GM23248 (cell line): ENCODE measurements around the gene ERAL1. TPM values are rescaled to one million over a fixed set of nuclear protein-coding genes. Genes with fewer than 3 reads are reported as not detected.
A peak's percentile ranks its signal among the peaks of the same experiment; 100 is the strongest.

Experiments used
- DNase-seq: peaks from one replicate; pipeline ENCODE4 v3.0.0-alpha.2; 2015
- H2AFZ ChIP-seq: fragments of 200-600 bp; sonication (generic); 2 replicates; pipeline ENCODE4 v1.6.1; 2016; ENCODE audit warnings: antibody characterized with exemption
- H3F3A ChIP-seq: fragments of 200-600 bp; sonication (generic); 2 replicates; pipeline ENCODE4 v1.6.1; 2016; ENCODE audit warnings: mild to moderate bottlenecking, antibody characterized with exemption, mixed run types; ENCODE audit not compliant: insufficient read depth
- H3K27ac ChIP-seq: fragments of 200-600 bp; sonication (generic); 2 replicates; pipeline ENCODE4 v1.5.1; 2016; ENCODE audit warnings: mild to moderate bottlenecking
- H3K27me3 ChIP-seq: fragments of 200-600 bp; sonication (generic); replicated peaks from 2 replicates; pipeline ENCODE4 v1.6.1; 2016; ENCODE audit warnings: mild to moderate bottlenecking; ENCODE audit not compliant: insufficient read depth
- H3K36me3 ChIP-seq: fragments of 200-600 bp; sonication (generic); 2 replicates; pipeline ENCODE4 v1.6.1; 2016; ENCODE audit warnings: low read depth, mild to moderate bottlenecking
- H3K4me1 ChIP-seq: fragments of 200-600 bp; sonication (generic); 2 replicates; pipeline ENCODE4 v1.6.1; 2016; ENCODE audit warnings: mild to moderate bottlenecking; ENCODE audit not compliant: insufficient read depth
- H3K4me2 ChIP-seq: fragments of 200-600 bp; sonication (generic); one replicate; pipeline ENCODE4 v1.6.1; 2016; ENCODE audit warnings: mild to moderate bottlenecking; ENCODE audit not compliant: unreplicated experiment
- H3K4me3 ChIP-seq: fragments of 200-600 bp; sonication (generic); 2 replicates; pipeline ENCODE4 v1.5.1; 2016; ENCODE audit warnings: mild to moderate bottlenecking
- H3K79me2 ChIP-seq: fragments of 200-600 bp; sonication (generic); 2 replicates; pipeline ENCODE4 v1.6.1; 2016; ENCODE audit warnings: mild to moderate bottlenecking; ENCODE audit not compliant: insufficient read depth
- H3K9ac ChIP-seq: fragments of 200-600 bp; sonication (generic); 2 replicates; pipeline ENCODE4 v1.6.1; 2016; ENCODE audit warnings: mild to moderate bottlenecking
- H3K9me2 ChIP-seq: fragments of 200-600 bp; sonication (generic); 2 replicates; pipeline ENCODE4 v1.6.1; 2016; ENCODE audit warnings: mixed run types, mild to moderate bottlenecking, moderate library complexity; ENCODE audit not compliant: insufficient read depth
- H3K9me3 ChIP-seq: fragments of 200-600 bp; sonication (generic); one replicate; pipeline ENCODE4 v1.6.1; 2017; ENCODE audit warnings: low read depth
- H4K20me1 ChIP-seq: fragments of 200-600 bp; sonication (generic); 2 replicates; pipeline ENCODE4 v1.6.0; 2016; ENCODE audit not compliant: insufficient read depth
- EZH2 ChIP-seq: fragments of 200-600 bp; sonication (generic); IDR thresholded peaks from 2 replicates; pipeline ENCODE4 v1.6.1; 2018; ENCODE audit warnings: antibody characterized with exemption, mild to moderate bottlenecking; ENCODE audit not compliant: insufficient read depth, poor library complexity, severe bottlenecking
- EZH2phosphoT487 ChIP-seq: fragments of 200-600 bp; sonication (generic); IDR thresholded peaks from 2 replicates; pipeline ENCODE4 v1.6.1; 2018; ENCODE audit warnings: antibody characterized with exemption, moderate library complexity, mild to moderate bottlenecking, low read depth; ENCODE audit not compliant: insufficient read depth
- WGBS, 2 experiments: methylation state at CpG; one replicate each; pipeline ENCODE4 v1.1.6; 2015 to 2017; ENCODE audit warnings: low lambda C conversion rate in 2 of 2, low coverage in 1 of 2; ENCODE audit errors: missing lambda C conversion rate in 2 of 2; 5-methylcytosine and 5-hydroxymethylcytosine counted together
- in situ Hi-C: fragments of 300-500 bp; cut with MboI; formaldehyde crosslinking; loops from 2 replicates; pipeline ENCODE4 v1.15.0; 2020
- polyA plus RNA-seq: library from polyadenylated mRNA; unstranded; fragments of >200 nt; fragmentation: Nextera tagmentation; extraction: Ambion mirVana; gene quantifications from 2 replicates; pipeline ENCODE4 v1.2.1, GENCODE V29; 2016
- total RNA-seq: library from RNA; depleted of rRNA; stranded (reverse); fragments of >200 nt; shearing (Covaris generic); gene quantifications from 2 replicates; pipeline ENCODE4 v1.2.3, GENCODE V29; 2014

Gene ERAL1
- total and polyA plus RNA-seq, 2 experiments from 2014 or later = 40.2 to 60.0 TPM

DNA sequence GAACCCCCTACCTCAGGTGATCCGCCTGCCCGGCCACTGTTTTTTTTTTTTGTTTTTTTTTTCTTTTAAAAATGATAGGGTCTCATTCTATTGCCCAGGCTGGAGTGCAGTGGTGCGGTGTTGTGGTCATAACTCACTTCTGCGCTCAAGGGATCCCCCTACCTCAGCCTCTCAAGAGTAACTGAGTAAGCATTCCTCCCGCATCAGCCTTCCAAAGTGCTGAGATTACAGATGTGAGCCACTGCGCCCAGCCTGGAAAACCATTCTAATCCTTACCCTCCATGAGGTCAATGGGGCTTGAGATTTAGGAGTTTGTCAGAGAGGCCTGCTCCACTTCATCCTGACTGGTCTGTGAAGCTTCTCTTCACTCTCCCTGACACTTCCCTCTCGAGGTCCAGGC lies 12.5 kb downstream of the ERAL1 start:
- H3K9ac ChIP-seq = no peak overlapping the region
- H3K9me2 ChIP-seq = no peaks in the 10 kb centered on the region
- no peaks in the 10 kb centered on the region for H3F3A ChIP-seq
- H3K9me3 ChIP-seq = no peaks in the 10 kb centered on the region
- H3K4me3 ChIP-seq = no peak overlapping the region
- in situ Hi-C loops = no loop called here
- no peak for DNase-seq
- no peaks in the 10 kb centered on the region for H3K4me1 ChIP-seq
- WGBS, 2 experiments = 86 to 88% methylated on average over 7 of the region's 7 CpGs
- TF ChIP-seq EZH2phosphoT487 = no peak
- TF ChIP-seq EZH2 = no peak
- H2AFZ ChIP-seq = no peak overlapping the region
- H3K27me3 ChIP-seq = no peaks in the 10 kb centered on the region
- no peaks in the 10 kb centered on the region for H4K20me1 ChIP-seq
- H3K79me2 ChIP-seq = no peaks in the 10 kb centered on the region
- no peaks in the 10 kb centered on the region for H3K36me3 ChIP-seq
- no peak overlapping the region for H3K4me2 ChIP-seq
- H3K27ac ChIP-seq = no peak overlapping the region

GRCh38 chr17:28871056-28871579 lies 16.3 kb downstream of the ERAL1 start:
- no peak for TF ChIP-seq EZH2phosphoT487
- TF ChIP-seq EZH2 = no peak
- H2AFZ ChIP-seq = no peak overlapping the region
- H3K27me3 ChIP-seq = no peaks in the 10 kb centered on the region
- H3K4me2 ChIP-seq = no peak overlapping the region
- H3K9me2 ChIP-seq = no peaks in the 10 kb centered on the region
- no peak overlapping the region for H3K27ac ChIP-seq
- H3K9me3 ChIP-seq = no peaks in the 10 kb centered on the region
- H4K20me1 ChIP-seq = no peaks in the 10 kb centered on the region
- no peaks in the 10 kb centered on the region; the same call in 1 of the 2 replicates for H3K4me1 ChIP-seq
- H3K79me2 ChIP-seq = no peaks in the 10 kb centered on the region
- H3K36me3 ChIP-seq = no peaks in the 10 kb centered on the region
- H3K4me3 ChIP-seq = no peak overlapping the region
- in situ Hi-C loops = no loop called here
- H3K9ac ChIP-seq = no peak overlapping the region
- DNase-seq = no peak
- WGBS, 2 experiments = 95 to 96% methylated on average over 6 of the region's 6 CpGs
- H3F3A ChIP-seq = peaks cover under 1% of the 10 kb centered on the region; the same call in 1 of the 2 replicates

GRCh38 chr17:28873839-28874238 lies 19.0 kb downstream of the ERAL1 start:
- Histone ChIP-seq H4K20me1 (no peaks in the 10 kb centered on the region), H3K4me1 (no peaks in the 10 kb centered on the region; the same call in 1 of the 2 replicates), H3F3A (peaks cover 5% of the 10 kb centered on the region; the same call in 1 of the 2 replicates), H3K9me2 (no peaks in the 10 kb centered on the region), H3K9ac (no peak overlapping the region), H2AFZ (no peak overlapping the region), H3K27me3 (no peaks in the 10 kb centered on the region), H3K36me3 (no peaks in the 10 kb centered on the region), H3K79me2 (no peaks in the 10 kb centered on the region), H3K9me3 (no peaks in the 10 kb centered on the region), H3K4me3 (no peak overlapping the region), H3K27ac (no peak overlapping the region), H3K4me2 (no peak overlapping the region)
- in situ Hi-C loops = no loop called here
- TF ChIP-seq EZH2phosphoT487 (no peak), EZH2 (no peak)
- 80 to 84% methylated on average over 7 of the region's 7 CpGs for WGBS, 2 experiments
- no peak for DNase-seq

GRCh38 chr17:28874750-28875149 lies 19.9 kb downstream of the ERAL1 start:
- no peaks in the 10 kb centered on the region for H3K27me3 ChIP-seq
- H3K9me3 ChIP-seq = no peaks in the 10 kb centered on the region
- H3K9me2 ChIP-seq = no peaks in the 10 kb centered on the region
- H4K20me1 ChIP-seq = no peaks in the 10 kb centered on the region
- peak; percentile 16 for DNase-seq
- in situ Hi-C loops = no loop called here
- no peak for TF ChIP-seq EZH2phosphoT487
- H2AFZ ChIP-seq = no peak overlapping the region
- no peaks in the 10 kb centered on the region for H3K79me2 ChIP-seq
- no peak overlapping the region for H3K9ac ChIP-seq
- no peak overlapping the region for H3K4me2 ChIP-seq
- no peak overlapping the region for H3K27ac ChIP-seq
- H3K36me3 ChIP-seq = no peaks in the 10 kb centered on the region
- no peak overlapping the region for H3K4me3 ChIP-seq
- H3K4me1 ChIP-seq = no peaks in the 10 kb centered on the region; the same call in 1 of the 2 replicates
- WGBS, 2 experiments = 64 to 80% methylated on average over 3 of the region's 3 CpGs
- H3F3A ChIP-seq = peaks cover 5% of the 10 kb centered on the region; the same call in 1 of the 2 replicates
